Spleen (tissue), 11 donors: ENCODE measurements around the gene MEIS1. TPM values are rescaled to one million over a fixed set of nuclear protein-coding genes. Genes with fewer than 3 reads are reported as not detected.

Source experiments
- DNase-seq: peaks from one replicate; pipeline ENCODE4 v3.0.0-alpha.2; 2020
- H3K27ac ChIP-seq, 8 donors: fragments of 200-600 bp; sonication (generic) in 7 of 8; 1 replicate in 4 of 8; 2 replicates in 4 of 8; pipeline versions ENCODE4 v1.5.0 to v1.8.0; 2016 to 2021; ENCODE audit warnings: inconsistent platforms in 4 of 8, mild to moderate bottlenecking in 4 of 8, moderate library complexity in 1 of 8
- H3K27me3 ChIP-seq, 7 donors: fragments of 200-600 bp; sonication (generic) in 6 of 7; replicated peaks in 1 of 7; 1 replicate in 4 of 7; 2 replicates in 3 of 7; pipeline versions ENCODE4 v1.5.0 to v1.8.0; 2016 to 2021; ENCODE audit warnings: inconsistent platforms in 3 of 7, mild to moderate bottlenecking in 1 of 7
- H3K36me3 ChIP-seq, 6 donors: fragments of 200-600 bp; sonication (generic) in 5 of 6; 1 replicate in 4 of 6; 2 replicates in 2 of 6; pipeline versions ENCODE4 v1.5.0 to v1.8.0; 2016 to 2021; ENCODE audit warnings: inconsistent platforms in 2 of 6
- H3K4me1 ChIP-seq, 6 donors: fragments of 200-600 bp; sonication (generic) in 5 of 6; 1 replicate in 3 of 6; 2 replicates in 3 of 6; pipeline versions ENCODE4 v1.5.0 to v1.8.0; 2016 to 2021; ENCODE audit warnings: inconsistent platforms in 3 of 6
- H3K4me3 ChIP-seq, 8 donors: fragments of 200-600 bp; sonication (generic) in 7 of 8; 1 replicate in 4 of 8; 2 replicates in 4 of 8; pipeline versions ENCODE4 v1.5.0 to v1.8.0; 2016 to 2021; ENCODE audit warnings: inconsistent platforms in 4 of 8, mild to moderate bottlenecking in 4 of 8, moderate library complexity in 2 of 8
- H3K9me3 ChIP-seq, 8 donors: fragments of 200-600 bp; sonication (generic) in 7 of 8; 1 replicate in 4 of 8; 2 replicates in 4 of 8; pipeline versions ENCODE4 v1.5.0 to v1.8.0; 2016 to 2021; ENCODE audit warnings: inconsistent platforms in 4 of 8
- POLR2A ChIP-seq, 3 donors: fragments of 450-650 bp; IDR thresholded peaks; one replicate each; pipeline ENCODE4 v1.5.1; 2017; ENCODE audit warnings: antibody characterized with exemption in 3 of 3, mild to moderate bottlenecking in 1 of 3
- POLR2AphosphoS5 ChIP-seq, 3 donors: sonication (generic); formaldehyde crosslinking; IDR thresholded peaks; one replicate each; pipeline ENCODE4 v1.5.1; 2017; ENCODE audit warnings: antibody characterized with exemption in 3 of 3
- whole genome bisulfite sequencing, 5 donors: extraction: QIAGEN DNeasy Blood & Tissue Kit in 3 of 5; methylation state at CpG; one replicate each; pipeline versions ENCODE4 v1.1.5 to v1.1.7; 2013 to 2018; 5-methylcytosine and 5-hydroxymethylcytosine counted together
- intact Hi-C: fragments of 100-400 bp; cut with DNase I; formaldehyde crosslinking; loops from one replicate; pipeline ENCODE4 v1.15.0; 2023; ENCODE audit warnings: low total_unique reads
- polyA plus RNA-seq, 3 donors: library from polyadenylated mRNA; stranded (reverse); fragments of 200-250 nt; gene quantifications; one replicate each; pipeline ENCODE4 v1.2.1, GENCODE V29; 2013
- total RNA-seq, 7 donors: library from RNA; depleted of rRNA in 3 of 7; stranded (reverse); fragments of >200 nt in 3 of 7; fragmentation: NEBNext Ultra II Directional in 4 of 7; extraction: Animal tissue kit (Norgen Biotek cat#: 25700) in 4 of 7; gene quantifications; one replicate each; pipeline versions ENCODE4 v1.1.0 to v1.2.1, GENCODE V29; 2016 to 2021
- TF ChIP-seq, protein P1 (sequence below), 11 experiments: fragments of 200-600 bp in 7 of 11; fragments of 450-650 bp in 4 of 11; sonication (generic) in 4 of 11; IDR thresholded peaks in 8 of 11; conservative IDR thresholded peaks in 3 of 11; 1 replicate in 7 of 11; 2 replicates in 4 of 11; pipeline versions ENCODE4 v1.4.0 to v1.8.0; 2016 to 2021; ENCODE audit warnings: antibody characterized with exemption in 11 of 11, inconsistent platforms in 4 of 11, mild to moderate bottlenecking in 1 of 11
- donor health status: healthy with polysubstance abuse.
- donor health status: DM: no; HTN: no; CAD: no; lungs with moderate emphysema.
- donor health status: DM: no; HTN: no; CAD: no.
- donor health status: Bipolar disorder and iron deficiency.
- donor health status: healthy.
- donor health status: DM: no; HTN: no; CAD: no.
- donor health status: DM: yes; HTN: yes; CAD: no.

MEIS1 gene
- total and polyA plus RNA-seq, 10 donors = 13.1 to 81.4 (median 28.2) TPM

DNA sequence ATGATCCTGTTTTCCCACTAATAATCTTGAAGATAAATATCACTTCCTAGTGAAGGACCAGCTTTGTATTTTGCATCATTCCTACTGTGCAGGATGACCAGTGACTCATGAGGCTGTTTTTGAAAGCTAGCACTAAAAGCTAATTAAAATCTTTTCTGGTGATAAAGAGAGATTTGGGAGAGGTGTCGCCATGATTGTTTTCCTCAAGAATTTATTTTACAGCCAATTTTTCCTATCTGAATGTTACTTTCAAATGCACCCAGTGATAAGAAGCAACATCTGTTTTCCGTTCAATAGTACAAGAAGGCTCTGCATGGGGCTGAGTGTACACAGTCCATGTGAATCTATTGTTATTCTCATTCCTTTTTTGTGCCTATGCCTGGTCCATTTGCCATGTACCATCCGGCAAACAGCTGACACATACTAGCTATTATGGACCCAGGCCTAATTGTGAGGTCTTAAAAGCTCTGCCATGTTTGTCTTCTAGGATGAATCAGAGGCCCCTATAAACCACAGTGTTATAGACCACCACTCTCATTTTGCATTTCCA, 28.4 kb downstream of the MEIS1 start:
- TF ChIP-seq POLR2AphosphoS5 (IDR thresholded peaks at IDR 0.05) (no peak), POLR2A (IDR thresholded peaks at IDR 0.05) (no peak)
- TF ChIP-seq, protein P1, sequence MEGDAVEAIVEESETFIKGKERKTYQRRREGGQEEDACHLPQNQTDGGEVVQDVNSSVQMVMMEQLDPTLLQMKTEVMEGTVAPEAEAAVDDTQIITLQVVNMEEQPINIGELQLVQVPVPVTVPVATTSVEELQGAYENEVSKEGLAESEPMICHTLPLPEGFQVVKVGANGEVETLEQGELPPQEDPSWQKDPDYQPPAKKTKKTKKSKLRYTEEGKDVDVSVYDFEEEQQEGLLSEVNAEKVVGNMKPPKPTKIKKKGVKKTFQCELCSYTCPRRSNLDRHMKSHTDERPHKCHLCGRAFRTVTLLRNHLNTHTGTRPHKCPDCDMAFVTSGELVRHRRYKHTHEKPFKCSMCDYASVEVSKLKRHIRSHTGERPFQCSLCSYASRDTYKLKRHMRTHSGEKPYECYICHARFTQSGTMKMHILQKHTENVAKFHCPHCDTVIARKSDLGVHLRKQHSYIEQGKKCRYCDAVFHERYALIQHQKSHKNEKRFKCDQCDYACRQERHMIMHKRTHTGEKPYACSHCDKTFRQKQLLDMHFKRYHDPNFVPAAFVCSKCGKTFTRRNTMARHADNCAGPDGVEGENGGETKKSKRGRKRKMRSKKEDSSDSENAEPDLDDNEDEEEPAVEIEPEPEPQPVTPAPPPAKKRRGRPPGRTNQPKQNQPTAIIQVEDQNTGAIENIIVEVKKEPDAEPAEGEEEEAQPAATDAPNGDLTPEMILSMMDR (IDR thresholded peaks at IDR 0.05 in 8 of 11, conservative IDR thresholded peaks at IDR 0.05 in 3 of 11) = no peak
- Histone ChIP-seq H3K4me3 (no peak overlapping the region), H3K4me1 (peaks cover 0 to 29% (median 2%) of the 10 kb centered on the region in 6 donors), H3K9me3 (no peaks in the 10 kb centered on the region), H3K27ac (no peak overlapping the region), H3K27me3 (no peaks in the 10 kb centered on the region), H3K36me3 (no peaks in the 10 kb centered on the region)
- no peak for DNase-seq
- 74 to 92% (median 90%) methylated on average over 3 of the region's 3 CpGs for WGBS, 5 donors
- intact Hi-C loops = no loop called here

DNA sequence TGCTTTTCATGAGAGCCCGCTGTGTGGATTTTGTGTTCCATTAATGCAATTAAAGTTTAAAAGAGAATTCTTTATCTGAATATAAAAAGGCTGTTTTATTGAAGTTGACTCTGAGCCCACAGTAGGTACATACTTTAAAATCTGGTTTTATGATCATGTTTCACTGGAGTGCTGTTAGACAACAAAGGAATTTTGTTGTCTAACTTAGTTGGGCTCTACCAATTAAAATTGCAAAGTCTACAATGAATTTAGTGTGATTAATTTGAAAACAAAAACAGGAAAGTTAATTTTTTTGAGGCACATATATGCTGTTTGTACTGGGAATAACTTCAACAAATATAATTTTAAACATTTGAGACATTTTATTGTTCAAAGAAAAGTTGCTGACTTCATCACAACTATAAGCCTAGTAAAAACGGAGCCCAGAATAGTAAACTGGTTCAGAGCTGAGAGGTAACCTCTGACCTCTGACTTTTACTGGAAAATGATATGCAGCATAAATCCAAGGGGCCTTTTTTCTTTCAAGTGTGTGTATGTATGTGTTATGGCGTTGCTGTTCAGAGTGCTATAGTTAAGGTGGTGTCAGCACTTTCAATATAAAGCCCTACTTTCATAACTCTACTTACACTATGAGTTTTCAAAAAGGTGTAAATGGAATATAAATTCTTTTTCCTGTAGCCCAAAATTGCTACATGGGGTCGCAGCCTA, 30.2 kb downstream of the MEIS1 start:
- intact Hi-C loops = no loop called here
- Histone ChIP-seq H3K4me1 (peaks cover 0 to 37% (median 3%) of the 10 kb centered on the region in 6 donors), H3K4me3 (no peak overlapping the region), H3K36me3 (no peaks in the 10 kb centered on the region), H3K9me3 (no peaks in the 10 kb centered on the region), H3K27ac (no peak overlapping the region), H3K27me3 (no peaks in the 10 kb centered on the region)
- 68 to 83% (median 79%) methylated on average over 4 of the region's 4 CpGs for WGBS, 5 donors
- no peak for DNase-seq
- TF ChIP-seq, protein P1 (IDR thresholded peaks at IDR 0.05 in 8 of 11, conservative IDR thresholded peaks at IDR 0.05 in 3 of 11) = no peak
- TF ChIP-seq POLR2A (IDR thresholded peaks at IDR 0.05) = no peak
- no peak for TF ChIP-seq POLR2AphosphoS5 (IDR thresholded peaks at IDR 0.05)

DNA sequence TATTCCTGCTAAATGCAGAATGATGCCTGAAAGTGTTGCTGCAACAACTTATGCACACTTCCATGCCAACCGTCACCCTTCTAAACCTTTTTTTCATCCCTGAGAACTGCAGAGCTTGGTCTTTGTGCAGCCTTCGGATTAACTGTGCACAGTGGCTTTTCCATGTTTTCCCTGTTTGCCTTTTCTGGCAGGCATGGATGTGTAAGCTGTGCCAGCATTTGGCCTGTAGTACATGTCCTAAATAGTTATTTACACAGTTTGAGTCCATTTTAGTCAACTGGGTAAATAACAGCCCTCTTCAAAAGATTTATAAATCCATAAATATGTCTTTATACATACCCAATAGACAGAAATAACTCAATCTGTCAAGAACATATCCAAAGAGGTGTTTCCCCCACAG, 31.5 kb downstream of the MEIS1 start:
- H3K4me3 ChIP-seq = no peak overlapping the region
- H3K36me3 ChIP-seq = no peaks in the 10 kb centered on the region
- no peak overlapping the region for H3K27ac ChIP-seq
- intact Hi-C loops = no loop called here
- H3K9me3 ChIP-seq = no peaks in the 10 kb centered on the region
- no peaks in the 10 kb centered on the region for H3K27me3 ChIP-seq
- 74 to 84% (median 81%) methylated on average over 2 of the region's 2 CpGs for WGBS, 5 donors
- TF ChIP-seq POLR2AphosphoS5 (IDR thresholded peaks at IDR 0.05) (no peak), POLR2A (IDR thresholded peaks at IDR 0.05) (no peak)
- TF ChIP-seq, protein P1 (IDR thresholded peaks at IDR 0.05 in 8 of 11, conservative IDR thresholded peaks at IDR 0.05 in 3 of 11) = no peak
- peaks cover 0 to 31% (median 7%) of the 10 kb centered on the region in 6 donors for H3K4me1 ChIP-seq
- no peak for DNase-seq

DNA sequence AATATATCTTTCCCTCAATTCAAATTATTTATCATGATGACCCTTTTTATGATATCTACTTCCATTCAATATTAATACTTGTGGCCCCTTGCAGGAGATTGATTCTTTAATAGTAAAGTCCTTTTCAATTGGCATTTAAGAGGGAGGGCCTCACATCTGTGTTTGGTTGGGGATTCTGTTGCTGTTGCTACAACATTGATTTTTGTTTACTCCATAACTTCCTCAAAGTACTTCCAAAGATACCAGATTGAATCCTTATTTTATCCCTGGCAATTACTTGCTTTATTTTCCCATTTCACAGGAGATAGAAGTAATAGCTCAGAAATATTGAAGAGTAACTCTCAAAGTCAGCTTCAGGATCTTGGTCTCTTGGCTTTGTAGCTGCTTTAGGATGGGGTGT, 32.8 kb downstream of the MEIS1 start:
- Histone ChIP-seq H3K4me1 (peaks cover 0 to 25% (median 7%) of the 10 kb centered on the region in 6 donors), H3K27me3 (no peaks in the 10 kb centered on the region), H3K36me3 (peaks cover 0 to 3% (median 0%) of the 10 kb centered on the region in 6 donors), H3K27ac (no peak overlapping the region), H3K4me3 (no peak overlapping the region), H3K9me3 (no peaks in the 10 kb centered on the region)
- no peak for DNase-seq
- intact Hi-C loops = no loop called here
- TF ChIP-seq POLR2A (IDR thresholded peaks at IDR 0.05) (no peak), POLR2AphosphoS5 (IDR thresholded peaks at IDR 0.05) (no peak)
- TF ChIP-seq, protein P1 (IDR thresholded peaks at IDR 0.05 in 8 of 11, conservative IDR thresholded peaks at IDR 0.05 in 3 of 11) = no peak
